IPS-20b (cell line): Measurements from ENCODE around the gene DCC.

Experiments used
- H3K27ac ChIP-seq: one replicate; pipeline ENCODE4 v1.5.1; 2013; ENCODE audit warnings: low read length
- H3K27me3 ChIP-seq: 2 replicates; pipeline ENCODE4 v1.6.1; 2013; ENCODE audit warnings: mild to moderate bottlenecking, low read length, inconsistent platforms; ENCODE audit not compliant: insufficient read depth
- H3K36me3 ChIP-seq: 2 replicates; pipeline ENCODE4 v1.6.1; 2013; ENCODE audit warnings: low read depth, mild to moderate bottlenecking, inconsistent platforms, low read length, moderate library complexity; ENCODE audit not compliant: insufficient read depth
- H3K4me1 ChIP-seq: 2 replicates; pipeline ENCODE4 v1.6.1; 2013; ENCODE audit warnings: mild to moderate bottlenecking, control low read depth, inconsistent platforms, low read length, moderate library complexity; ENCODE audit not compliant: insufficient read depth
- H3K4me3 ChIP-seq: 2 replicates; pipeline ENCODE4 v1.5.1; 2013; ENCODE audit warnings: mild to moderate bottlenecking, low read length, inconsistent platforms
- H3K9ac ChIP-seq: 2 replicates; pipeline ENCODE4 v1.6.1; 2013; ENCODE audit warnings: low read depth, mild to moderate bottlenecking, inconsistent platforms, low read length, moderate library complexity
- H3K9me3 ChIP-seq: 2 replicates; pipeline ENCODE4 v1.6.1; 2013; ENCODE audit warnings: mild to moderate bottlenecking, low read depth, low read length, inconsistent platforms; ENCODE audit not compliant: insufficient read depth

DCC gene

GRCh38 chr18:52337276-52337675, 2.7 kb upstream of the DCC start:
- no peak overlapping the region for H3K9ac ChIP-seq
- no peak overlapping the region for H3K27ac ChIP-seq
- no peak overlapping the region for H3K4me3 ChIP-seq
- H3K36me3 ChIP-seq: no peaks in the 10 kb centered on the region
- H3K4me1 ChIP-seq: no peaks in the 10 kb centered on the region
- H3K27me3 ChIP-seq: peaks cover 46% of the 10 kb centered on the region
- no peaks in the 10 kb centered on the region; the same call in 1 of the 2 replicates for H3K9me3 ChIP-seq

DNA sequence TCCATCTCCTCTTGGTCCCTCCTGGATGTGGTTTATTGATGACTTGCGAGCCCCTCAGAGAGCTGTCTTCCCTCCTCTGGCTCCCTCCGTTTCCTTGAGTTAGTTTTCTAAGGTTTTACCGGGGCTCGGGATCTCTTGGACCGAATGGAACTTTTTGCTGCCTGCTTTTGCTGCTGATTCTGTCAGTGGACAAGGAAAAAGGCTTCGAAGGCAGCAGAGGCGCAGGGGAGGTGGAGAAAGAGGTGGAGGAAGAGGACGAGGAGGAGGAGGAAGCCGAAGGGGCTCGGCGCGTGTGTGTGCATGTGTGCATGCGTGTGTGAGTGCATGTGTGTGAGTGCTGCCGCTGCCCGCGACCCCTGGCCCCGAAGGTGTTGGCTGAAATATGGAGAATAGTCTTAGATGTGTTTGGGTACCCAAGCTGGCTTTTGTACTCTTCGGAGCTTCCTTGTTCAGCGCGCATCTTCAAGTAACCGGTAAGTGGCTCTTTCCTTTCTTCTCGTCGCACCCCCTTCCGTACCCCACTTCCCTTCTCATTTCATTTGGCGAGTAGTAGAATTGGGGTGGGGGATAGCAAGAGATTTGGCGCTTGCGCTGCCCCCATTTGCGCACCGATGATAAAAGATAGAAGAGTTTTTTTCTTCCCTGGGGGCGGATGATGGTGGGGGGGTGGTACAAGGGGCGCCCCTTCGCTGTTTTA, 557 bp downstream of the DCC start:
- Histone ChIP-seq H3K4me3 (peak overlapping the region; percentile 83), H3K9me3 (no peaks in the 10 kb centered on the region; the same call in 1 of the 2 replicates), H3K27ac (no peak overlapping the region), H3K36me3 (no peaks in the 10 kb centered on the region), H3K4me1 (no peaks in the 10 kb centered on the region), H3K9ac (peak overlapping the region; percentile 62; the same call in 1 of the 2 replicates), H3K27me3 (peaks cover 53% of the 10 kb centered on the region)

GRCh38 chr18:52341103-52341432, 1.1 kb downstream of the DCC start:
- no peaks in the 10 kb centered on the region; the same call in 1 of the 2 replicates for H3K9me3 ChIP-seq
- no peaks in the 10 kb centered on the region for H3K36me3 ChIP-seq
- H3K27me3 ChIP-seq: peaks cover 53% of the 10 kb centered on the region
- no peak overlapping the region for H3K9ac ChIP-seq
- H3K4me1 ChIP-seq: no peaks in the 10 kb centered on the region
- no peak overlapping the region for H3K27ac ChIP-seq
- peak overlapping the region; percentile 83 for H3K4me3 ChIP-seq

DNA sequence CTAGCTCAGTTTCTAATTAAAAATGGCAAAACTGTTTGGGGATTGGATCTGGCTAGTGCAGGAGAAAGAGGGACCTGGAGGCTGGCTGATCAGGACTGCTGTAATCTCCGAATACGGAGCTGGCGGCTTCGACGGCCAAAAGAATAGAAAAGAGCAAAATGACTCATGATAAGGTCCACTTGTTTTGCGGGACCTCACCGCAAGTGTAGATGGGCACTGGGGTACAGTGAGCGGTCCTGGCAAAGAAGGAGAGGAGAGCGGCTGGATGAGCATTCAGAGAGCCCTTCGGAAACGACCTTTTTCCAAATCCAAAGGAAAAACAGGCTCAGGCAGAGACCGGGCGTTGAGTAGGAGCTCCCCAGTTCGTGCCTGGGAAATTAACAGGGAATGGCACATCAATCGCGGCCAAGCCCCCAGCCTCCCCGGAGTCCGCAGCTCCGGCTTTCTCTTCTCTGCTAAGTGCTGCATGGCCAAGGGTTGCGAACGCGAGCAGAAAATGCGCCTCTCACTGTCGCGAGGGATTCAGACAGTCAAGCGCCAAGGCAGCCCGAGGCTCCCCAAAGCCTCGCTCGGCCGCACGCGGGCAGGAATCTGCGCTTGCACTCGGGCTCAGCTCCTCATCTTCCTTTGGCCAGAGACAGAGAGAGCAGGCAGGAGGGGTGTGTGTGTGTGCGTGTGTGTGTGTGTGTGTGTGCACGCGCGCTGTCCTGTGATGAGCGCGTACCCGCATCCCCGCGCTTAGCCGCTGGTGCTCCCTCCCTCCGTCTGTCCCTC, 1.8 kb downstream of the DCC start:
- no peak overlapping the region for H3K27ac ChIP-seq
- peak overlapping the region; percentile 5; the same call in 1 of the 2 replicates for H3K9ac ChIP-seq
- H3K36me3 ChIP-seq: no peaks in the 10 kb centered on the region
- no peaks in the 10 kb centered on the region; the same call in 1 of the 2 replicates for H3K9me3 ChIP-seq
- H3K4me1 ChIP-seq: no peaks in the 10 kb centered on the region
- peaks cover 53% of the 10 kb centered on the region for H3K27me3 ChIP-seq
- peak overlapping the region; percentile 83 for H3K4me3 ChIP-seq

GRCh38 chr18:52342456-52342855, 2.5 kb downstream of the DCC start:
- Histone ChIP-seq H3K4me3 (peak overlapping the region; percentile 32; the same call in 1 of the 2 replicates), H3K9ac (no peak overlapping the region), H3K9me3 (no peaks in the 10 kb centered on the region; the same call in 1 of the 2 replicates), H3K27ac (no peak overlapping the region), H3K4me1 (no peaks in the 10 kb centered on the region), H3K36me3 (no peaks in the 10 kb centered on the region), H3K27me3 (peaks cover 53% of the 10 kb centered on the region)

GRCh38 chr18:52343138-52343537, 3.1 kb downstream of the DCC start:
- peaks cover 48% of the 10 kb centered on the region for H3K27me3 ChIP-seq
- H3K9me3 ChIP-seq: no peaks in the 10 kb centered on the region; the same call in 1 of the 2 replicates
- H3K36me3 ChIP-seq: no peaks in the 10 kb centered on the region
- no peak overlapping the region for H3K27ac ChIP-seq
- no peaks in the 10 kb centered on the region for H3K4me1 ChIP-seq
- H3K9ac ChIP-seq: no peak overlapping the region
- H3K4me3 ChIP-seq: no peak overlapping the region

DNA sequence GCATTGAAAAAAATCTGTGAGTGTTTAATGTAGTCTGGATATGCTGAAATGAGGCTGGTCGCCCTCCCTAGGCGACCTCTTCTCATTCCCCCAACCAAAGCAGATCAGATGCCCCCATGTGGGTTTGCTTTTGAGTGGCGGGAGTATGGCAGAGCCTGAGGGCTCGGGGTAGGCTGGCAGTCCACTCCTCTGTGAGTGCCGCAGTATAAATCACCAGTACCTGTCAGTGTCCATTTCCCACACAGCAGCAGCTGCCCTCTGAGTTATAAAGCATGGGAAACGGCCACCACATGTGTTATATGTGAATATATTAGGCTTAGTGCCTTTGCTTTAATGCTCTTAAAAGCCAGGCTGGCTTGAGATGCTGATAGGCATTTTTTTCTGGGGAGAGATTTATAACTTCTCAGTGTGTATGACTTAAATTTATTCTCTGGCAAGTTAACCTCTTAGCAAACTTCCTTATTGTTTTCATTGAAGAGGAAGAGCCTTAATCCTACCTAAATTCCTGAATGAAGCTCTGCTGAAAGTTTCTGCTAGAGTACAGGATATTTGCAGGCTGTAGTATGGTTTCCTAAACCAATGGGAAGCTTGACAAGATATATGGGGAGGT, 3.8 kb downstream of the DCC start:
- Histone ChIP-seq H3K4me1 (no peaks in the 10 kb centered on the region), H3K36me3 (no peaks in the 10 kb centered on the region), H3K4me3 (no peak overlapping the region), H3K27me3 (peaks cover 41% of the 10 kb centered on the region), H3K9ac (no peak overlapping the region), H3K27ac (no peak overlapping the region), H3K9me3 (no peaks in the 10 kb centered on the region)

GRCh38 chr18:52344881-52345280, 4.9 kb downstream of the DCC start:
- H3K4me1 ChIP-seq: no peaks in the 10 kb centered on the region
- no peak overlapping the region for H3K4me3 ChIP-seq
- no peaks in the 10 kb centered on the region for H3K9me3 ChIP-seq
- H3K9ac ChIP-seq: no peak overlapping the region
- H3K27me3 ChIP-seq: peaks cover 31% of the 10 kb centered on the region
- H3K27ac ChIP-seq: no peak overlapping the region
- H3K36me3 ChIP-seq: no peaks in the 10 kb centered on the region

DNA sequence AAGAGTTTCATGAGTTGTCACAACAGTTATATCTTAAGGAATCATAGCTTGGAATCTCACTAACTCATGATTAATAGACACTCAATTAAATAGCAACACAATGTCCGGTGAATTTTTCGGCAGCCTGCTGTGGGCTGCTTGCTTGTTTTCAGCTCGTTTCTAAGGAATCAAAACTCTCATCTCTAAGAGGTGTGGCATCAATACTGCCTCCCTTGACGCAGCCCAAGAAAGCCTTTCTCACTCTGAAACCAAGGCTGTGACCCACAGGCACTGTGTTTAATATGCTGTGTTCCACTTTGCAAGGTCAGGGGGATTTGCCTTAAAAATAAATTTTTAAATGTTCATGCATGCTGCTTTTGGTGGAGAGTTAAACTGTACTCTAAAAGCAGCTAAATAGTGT, 5.4 kb downstream of the DCC start:
- no peaks in the 10 kb centered on the region for H3K36me3 ChIP-seq
- peaks cover 26% of the 10 kb centered on the region for H3K27me3 ChIP-seq
- no peak overlapping the region for H3K9ac ChIP-seq
- H3K27ac ChIP-seq: no peak overlapping the region
- no peaks in the 10 kb centered on the region for H3K4me1 ChIP-seq
- H3K4me3 ChIP-seq: no peak overlapping the region
- no peaks in the 10 kb centered on the region for H3K9me3 ChIP-seq

DNA sequence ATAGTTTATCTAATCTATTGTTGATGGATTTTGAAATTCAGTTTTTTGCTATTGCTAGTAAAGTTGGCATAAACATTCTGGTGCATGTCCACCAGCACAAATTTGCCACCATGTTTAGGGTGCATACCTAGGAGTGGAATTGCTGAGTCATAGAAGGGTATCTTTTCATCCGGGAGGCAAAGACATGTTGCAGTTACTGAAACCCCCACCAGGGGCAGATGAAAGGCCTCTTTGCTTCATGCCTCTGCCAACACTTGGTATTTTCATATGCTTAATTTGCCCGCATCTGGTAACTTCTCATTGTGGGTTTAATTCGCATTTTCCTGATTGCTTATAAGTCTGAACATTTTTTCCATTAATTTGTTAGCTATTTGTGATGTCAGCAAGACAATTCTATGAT, 8.2 kb downstream of the DCC start:
- Histone ChIP-seq H3K4me3 (no peak overlapping the region), H3K9ac (no peak overlapping the region), H3K9me3 (no peaks in the 10 kb centered on the region), H3K36me3 (no peaks in the 10 kb centered on the region), H3K27ac (no peak overlapping the region), H3K4me1 (no peaks in the 10 kb centered on the region), H3K27me3 (no peaks in the 10 kb centered on the region)

DNA sequence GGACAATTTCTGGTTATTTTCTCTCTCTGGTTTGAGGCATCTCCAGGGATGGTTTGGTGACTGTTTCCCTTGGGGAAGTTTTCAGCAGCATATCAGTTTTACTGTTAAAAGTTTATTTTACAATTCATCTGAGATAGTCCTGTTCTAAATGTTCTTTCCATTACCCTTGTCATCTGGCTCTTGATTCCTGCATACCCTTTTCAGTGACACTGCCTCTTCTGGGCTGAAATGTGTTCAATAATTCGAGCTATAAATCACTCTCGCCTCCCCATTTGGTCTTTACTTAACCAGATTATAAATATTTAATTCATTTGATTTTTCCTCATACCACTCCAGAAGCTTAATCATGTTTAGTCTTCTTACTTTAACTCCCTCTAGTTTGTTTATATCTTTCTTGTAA, 9.5 kb downstream of the DCC start:
- Histone ChIP-seq H3K27ac (no peak overlapping the region), H3K9me3 (no peaks in the 10 kb centered on the region), H3K9ac (no peak overlapping the region), H3K36me3 (no peaks in the 10 kb centered on the region), H3K4me3 (no peak overlapping the region), H3K4me1 (no peaks in the 10 kb centered on the region), H3K27me3 (no peaks in the 10 kb centered on the region)

- Histone ChIP-seq H3K4me1 (no peaks in the 10 kb centered on the region), H3K4me3 (no peak overlapping the region)
Measured at GRCh38 chr18:52352920-52353319, 12.9 kb downstream of the DCC start.

More at GRCh38 chr18:52352920-52353319, 12.9 kb downstream of the DCC start:
- Histone ChIP-seq H3K9me3 (no peaks in the 10 kb centered on the region), H3K9ac (no peak overlapping the region), H3K27me3 (no peaks in the 10 kb centered on the region), H3K36me3 (no peaks in the 10 kb centered on the region), H3K27ac (no peak overlapping the region)
